Left renal cortex interstitium (tissue), 4 donors: ENCODE data around the gene RNGTT. TPM values are rescaled to one million over a fixed set of nuclear protein-coding genes. Genes with fewer than 3 reads are reported as not detected.

Experiments
- DNase-seq, 4 donors: peaks; one replicate each; pipeline ENCODE4 v3.0.0-alpha.2; 2013; ENCODE audit warnings: low read depth in 4 of 4, low spot score in 2 of 4, missing footprints in 1 of 4
- polyA plus RNA-seq, 4 donors: library from polyadenylated mRNA; unstranded; fragments of 120-200 nt; gene quantifications; one replicate each; pipeline ENCODE4 v1.2.1, GENCODE V29; 2013; ENCODE audit not compliant: insufficient read length in 4 of 4

The RNGTT gene
- polyA plus RNA-seq, 4 donors, result 14.3 to 16.1 (median 15.2) TPM

DNA sequence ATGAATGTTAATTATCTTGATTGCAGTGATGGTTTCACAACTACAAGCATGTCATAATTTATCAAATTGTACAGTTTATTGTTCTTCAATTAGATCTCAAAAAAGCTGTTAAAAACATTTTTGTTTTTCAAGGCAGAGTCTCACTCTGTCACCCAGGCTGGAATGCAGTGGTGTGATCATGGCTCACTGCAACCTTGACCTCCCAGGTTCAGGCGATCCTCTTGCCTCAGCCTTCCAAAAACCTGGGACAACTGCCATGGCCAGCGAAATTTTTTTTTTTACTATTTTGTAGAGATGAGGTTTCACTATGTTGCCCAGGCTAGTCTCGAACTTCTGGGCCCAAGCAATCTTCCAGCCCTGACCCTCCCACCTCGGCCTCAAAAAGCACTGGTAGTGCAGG, 286.1 kb downstream of the RNGTT start:
- DNase-seq, result no peak

- no peak for DNase-seq
Observed at GRCh38 chr6:88671624-88672023, 291.8 kb downstream of the RNGTT start.

GRCh38 chr6:88670369-88670768, 293.0 kb downstream of the RNGTT start:
- DNase-seq, result no peak

- DNase-seq, result no peak
Observed at GRCh38 chr6:88669475-88669874, 293.9 kb downstream of the RNGTT start.

- DNase-seq, result no peak
Observed at GRCh38 chr6:88666901-88667300, 296.5 kb downstream of the RNGTT start.

- DNase-seq, result no peak
Observed at GRCh38 chr6:88665131-88665530, 298.3 kb downstream of the RNGTT start.

- DNase-seq, result no peak
Observed at GRCh38 chr6:88663801-88664200, 299.6 kb downstream of the RNGTT start.

GRCh38 chr6:88662653-88663174, 300.7 kb downstream of the RNGTT start:
- DNase-seq, result no peak

DNA sequence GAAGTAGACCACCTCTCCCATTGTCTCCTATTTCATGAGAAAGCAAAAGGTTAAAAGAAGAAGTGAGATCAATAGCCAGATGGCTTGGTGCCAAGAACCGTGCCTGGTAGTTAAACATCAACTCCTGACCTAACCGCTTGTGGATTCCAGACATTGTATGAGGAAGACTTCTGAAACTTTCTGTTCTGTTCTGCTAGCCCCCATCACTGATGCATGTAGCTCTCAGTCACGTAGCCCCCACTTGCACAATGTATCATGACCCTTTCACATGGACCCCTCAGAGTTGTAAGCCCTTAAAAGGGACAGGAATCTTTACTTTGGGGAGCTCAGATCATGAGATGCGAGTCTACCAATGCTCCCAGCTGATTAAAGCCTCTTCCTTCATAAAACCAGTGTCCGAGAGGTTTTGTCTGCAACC, 301.2 kb downstream of the RNGTT start:
- DNase-seq, result no peak

DNA sequence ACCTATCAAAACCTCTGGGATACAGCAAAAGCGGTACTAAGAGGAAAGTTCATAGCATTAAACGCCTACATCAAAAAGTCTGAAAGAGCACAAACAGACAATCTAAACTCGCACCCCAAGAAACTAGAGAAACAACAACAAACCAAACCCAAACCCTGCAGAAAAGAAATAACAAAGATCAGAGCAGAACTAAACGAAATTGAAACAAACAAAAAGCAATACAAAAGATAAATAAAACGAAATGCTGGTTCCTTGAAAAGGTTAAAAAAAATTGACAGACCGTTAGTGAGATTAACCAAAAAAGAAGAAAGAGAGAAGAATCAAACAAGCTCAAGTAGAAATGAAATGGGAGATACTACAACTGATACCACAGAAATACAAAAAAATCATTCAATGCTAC, 302.3 kb downstream of the RNGTT start:
- no peak for DNase-seq

DNA sequence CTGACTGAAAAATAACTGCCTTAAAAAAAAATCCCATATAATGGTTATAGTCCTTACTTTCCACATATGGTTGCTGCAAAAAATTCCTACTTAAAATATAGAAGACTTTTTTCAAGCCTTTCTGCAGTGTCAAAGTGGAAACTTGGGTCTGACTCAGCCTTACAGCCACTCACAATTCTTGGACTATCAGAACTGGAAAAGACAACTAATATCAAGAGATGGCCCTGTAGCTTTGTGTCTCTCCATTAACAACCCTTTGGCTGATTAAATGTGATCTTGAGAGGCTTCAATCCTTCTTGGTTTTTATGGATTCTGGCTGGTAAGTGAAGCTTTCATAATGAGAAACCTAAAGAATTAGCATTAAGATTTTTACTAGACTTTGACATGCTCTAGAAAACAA, 307.8 kb downstream of the RNGTT start:
- DNase-seq, result no peak

DNA sequence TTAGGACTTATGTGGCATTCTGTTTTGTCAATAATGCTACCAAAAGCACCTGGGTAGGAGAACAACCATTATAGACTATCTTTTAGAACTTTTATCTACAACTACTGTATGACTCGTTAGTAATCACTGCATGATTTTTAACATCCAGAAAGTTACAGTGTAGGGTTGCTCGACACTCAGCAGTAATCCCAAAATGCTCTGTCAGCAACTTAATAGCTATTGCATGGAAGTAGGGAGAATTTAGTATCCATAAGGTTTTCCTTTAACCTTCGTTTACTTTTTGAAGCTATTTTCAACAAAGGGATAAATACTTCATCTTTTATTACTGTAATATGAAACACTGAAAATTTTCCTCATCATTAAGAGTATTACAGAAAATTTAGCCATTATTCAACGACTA, 309.5 kb downstream of the RNGTT start:
- DNase-seq, result no peak

DNA sequence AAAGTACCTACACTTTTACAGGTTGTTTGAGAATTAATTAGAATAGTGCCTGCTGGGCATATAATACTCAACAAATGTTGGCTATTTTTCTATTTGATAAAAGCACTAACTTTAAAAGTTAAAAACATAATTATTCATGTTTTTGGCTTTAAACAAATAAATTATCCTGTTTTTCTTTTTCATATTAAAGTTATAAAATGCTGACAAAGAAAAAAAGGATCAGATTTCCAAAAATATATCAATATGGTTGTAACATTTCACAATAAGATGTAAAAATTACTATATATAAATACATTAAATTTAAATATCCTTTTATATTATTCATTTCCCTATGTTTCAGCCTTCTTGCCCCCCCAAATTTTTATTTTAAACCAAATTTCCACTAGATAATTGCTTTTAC, 312.0 kb downstream of the RNGTT start:
- DNase-seq, result no peak

DNA sequence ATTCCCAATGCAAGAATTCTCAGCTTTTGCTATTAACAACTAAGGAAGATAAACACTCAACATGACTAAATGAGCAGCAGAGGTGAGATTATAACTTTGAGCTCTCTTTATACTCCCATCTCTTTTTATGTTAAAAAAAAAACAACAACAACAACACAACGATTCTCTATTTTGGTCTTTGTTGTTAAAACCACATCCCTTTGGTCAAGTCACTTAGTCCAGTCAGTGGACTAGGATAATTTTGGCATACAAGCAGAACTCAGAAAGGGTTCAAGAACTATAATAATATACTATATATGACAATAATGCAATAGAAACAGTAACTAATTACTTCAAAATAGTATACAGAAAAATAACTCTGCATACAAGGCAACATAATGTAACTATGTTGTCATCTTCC, 312.4 kb downstream of the RNGTT start:
- DNase-seq, result no peak

- DNase-seq, result no peak
Observed at GRCh38 chr6:88650029-88650619, 313.3 kb downstream of the RNGTT start.

- DNase-seq, result peak in 2 of 4 donors; percentile 14 to 16
Observed at GRCh38 chr6:88641178-88641903, 322.1 kb downstream of the RNGTT start.

DNA sequence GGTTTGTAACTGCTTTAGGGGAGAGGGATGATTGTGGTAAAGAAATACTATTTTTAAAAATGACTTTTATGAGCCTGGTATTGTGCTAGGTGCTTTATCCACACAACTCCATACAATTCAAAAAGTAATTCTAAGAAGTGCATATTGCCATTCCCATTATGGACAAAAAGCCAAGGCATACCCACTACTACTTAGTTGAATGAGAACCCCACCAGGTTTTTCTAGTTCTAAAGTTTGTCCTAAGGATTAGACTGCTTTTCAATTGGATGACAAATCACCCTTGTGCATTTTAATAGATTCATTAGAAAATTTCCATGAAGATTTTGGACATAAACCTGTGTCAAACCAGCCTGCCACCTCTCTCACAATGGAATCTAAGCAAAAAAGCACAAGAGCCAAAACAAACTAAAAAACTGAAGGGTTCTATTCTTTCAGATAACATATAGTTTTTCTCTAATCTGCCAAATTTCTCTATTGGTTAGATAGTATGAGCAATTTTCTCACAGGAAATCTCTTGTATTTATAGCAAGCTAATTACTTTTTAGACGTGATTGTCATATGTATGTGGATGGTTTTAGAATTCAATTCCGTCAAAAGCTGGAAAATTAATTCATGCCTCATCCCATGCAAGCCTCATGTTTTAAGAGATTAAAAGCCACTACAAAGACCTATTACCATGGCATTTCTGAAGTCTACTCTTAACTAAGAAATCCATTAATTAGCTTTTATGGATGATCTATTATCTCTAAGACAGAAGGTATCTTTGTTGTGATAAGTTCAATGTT, 325.5 kb downstream of the RNGTT start:
- no peak for DNase-seq

DNA sequence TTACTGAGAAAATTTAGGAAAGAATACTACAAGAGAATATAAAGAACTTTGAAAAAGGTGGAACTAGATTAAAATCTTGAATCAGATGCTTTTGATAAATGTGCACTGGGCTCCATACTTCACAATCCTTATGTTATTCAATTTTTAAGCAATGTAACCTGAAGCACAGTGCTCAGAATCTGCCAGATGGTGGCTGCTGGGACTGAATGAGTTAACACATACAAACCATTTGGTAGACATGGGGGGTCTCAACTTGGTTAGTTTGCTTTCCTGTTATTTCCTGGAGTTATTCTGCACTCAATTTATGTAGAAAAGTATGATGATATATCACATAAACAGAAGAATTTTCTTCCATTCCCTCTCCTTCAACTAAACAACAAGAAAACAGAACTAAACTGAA, 326.5 kb downstream of the RNGTT start:
- DNase-seq, result no peak

- no peak for DNase-seq
Observed at GRCh38 chr6:88633782-88634181, 329.6 kb downstream of the RNGTT start.

GRCh38 chr6:88631830-88632229, 331.6 kb downstream of the RNGTT start:
- no peak for DNase-seq

DNA sequence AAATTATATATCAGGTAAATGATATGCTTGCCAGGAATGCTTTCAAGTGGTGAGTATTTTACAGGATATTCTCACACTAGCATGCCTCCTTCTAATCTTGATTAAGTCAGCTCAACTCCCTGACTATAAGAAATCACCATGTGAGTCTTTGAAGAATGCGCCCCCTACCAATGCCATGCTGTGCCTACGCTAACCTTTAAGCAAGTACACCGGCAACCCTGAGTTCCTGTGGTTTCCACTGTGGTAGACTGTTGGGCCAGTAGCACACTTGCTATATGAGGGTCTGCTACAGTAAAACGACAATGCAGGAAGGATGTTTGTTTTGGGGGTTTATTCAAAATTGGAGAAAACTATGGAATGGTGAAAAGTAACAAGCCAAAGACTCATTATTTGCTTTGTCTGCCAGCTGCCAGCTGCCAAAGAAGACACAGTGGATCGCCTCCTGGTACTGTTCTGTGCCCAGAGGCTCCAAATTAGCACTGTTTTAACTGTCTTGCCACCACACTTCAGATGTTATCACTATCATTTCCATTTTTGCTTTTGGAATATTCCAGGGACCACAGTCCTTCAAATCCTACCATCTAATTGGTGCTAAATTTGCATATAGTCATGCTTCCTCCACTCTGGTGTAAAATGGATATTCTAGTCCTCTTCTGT, 333.5 kb downstream of the RNGTT start:
- no peak for DNase-seq
